ENCODE data around the gene ACAA1.

ACAA1 gene

GRCh38 chr3:38117748-38118420 lies 19.0 kb downstream of the ACAA1 start:
- DNase-seq = no peak

- no peak for DNase-seq
Measured at GRCh38 chr3:38117163-38117716, 19.7 kb downstream of the ACAA1 start.

- no peak for DNase-seq
Measured at GRCh38 chr3:38116471-38117162, 20.3 kb downstream of the ACAA1 start.

- DNase-seq = no peak
Measured at GRCh38 chr3:38115645-38116427, 21.1 kb downstream of the ACAA1 start.

- no peak for DNase-seq
Measured at GRCh38 chr3:38114875-38115644, 21.9 kb downstream of the ACAA1 start.

GRCh38 chr3:38114052-38114874 lies 22.7 kb downstream of the ACAA1 start:
- no peak for DNase-seq

GRCh38 chr3:38112378-38112761 lies 24.6 kb downstream of the ACAA1 start:
- DNase-seq = no peak

GRCh38 chr3:38111696-38112377 lies 25.1 kb downstream of the ACAA1 start:
- no peak for DNase-seq

- DNase-seq = no peak
Measured at GRCh38 chr3:38111201-38111600, 25.7 kb downstream of the ACAA1 start.

GRCh38 chr3:38110314-38111050 lies 26.4 kb downstream of the ACAA1 start:
- no peak for DNase-seq

- DNase-seq = no peak
Measured at GRCh38 chr3:38109580-38110313, 27.2 kb downstream of the ACAA1 start.

- no peak for DNase-seq
Measured at GRCh38 chr3:38108649-38109579, 28.0 kb downstream of the ACAA1 start.

- DNase-seq = no peak
Measured at GRCh38 chr3:38107911-38108648, 28.8 kb downstream of the ACAA1 start.

GRCh38 chr3:38105525-38105924 lies 31.4 kb downstream of the ACAA1 start:
- DNase-seq = no peak

GRCh38 chr3:38102444-38102814 lies 34.5 kb downstream of the ACAA1 start:
- DNase-seq = no peak

GRCh38 chr3:38101811-38102443 lies 35.0 kb downstream of the ACAA1 start:
- no peak for DNase-seq

- DNase-seq = no peak
Measured at GRCh38 chr3:38100498-38100897, 36.4 kb downstream of the ACAA1 start.

Data from NCI-H1694 (cell line).